Fibroblast of upper back skin (primary cell): ENCODE data around the gene ACOT6.
"Not testable (repeated sequence)": the region's sequence is repeated elsewhere in the genome, so short reads cannot be mapped to it uniquely, and the experiment has no call there.

ENCODE experiments used
- DNase-seq: peaks from one replicate; pipeline ENCODE4 v3.0.0-alpha.2; 2013

The ACOT6 gene

GRCh38 chr14:73602994-73603393 is 9.3 kb upstream of the ACOT6 start:
- no peak for DNase-seq

GRCh38 chr14:73606271-73606670 is 6.0 kb upstream of the ACOT6 start:
- DNase-seq: no peak

GRCh38 chr14:73607241-73607640 is 5.1 kb upstream of the ACOT6 start:
- DNase-seq: no peak

GRCh38 chr14:73610687-73611086 is 1.6 kb upstream of the ACOT6 start:
- DNase-seq: peak; percentile 29

GRCh38 chr14:73613046-73613383 is 698 bp downstream of the ACOT6 start:
- DNase-seq: no peak

GRCh38 chr14:73613419-73613963 is 1.2 kb downstream of the ACOT6 start:
- DNase-seq: no peak

GRCh38 chr14:73616831-73617230 is 4.5 kb downstream of the ACOT6 start:
- no peak for DNase-seq

- DNase-seq: no peak
Measured at GRCh38 chr14:73619524-73619923, 7.2 kb downstream of the ACOT6 start.

GRCh38 chr14:73620268-73620667 is 8.0 kb downstream of the ACOT6 start:
- no peak for DNase-seq

- no peak for DNase-seq
Measured at GRCh38 chr14:73623504-73624054, 11.3 kb downstream of the ACOT6 start.

GRCh38 chr14:73625706-73626105 is 13.4 kb downstream of the ACOT6 start:
- DNase-seq: no peak

- no peak for DNase-seq
Measured at GRCh38 chr14:73627151-73627558, 14.8 kb downstream of the ACOT6 start.

- DNase-seq: no peak
Measured at GRCh38 chr14:73630009-73630780, 17.9 kb downstream of the ACOT6 start.

- peak; percentile 68 for DNase-seq
Measured at GRCh38 chr14:73633116-73634010, 21.0 kb downstream of the ACOT6 start.

GRCh38 chr14:73634011-73634833 is 21.9 kb downstream of the ACOT6 start:
- DNase-seq: no peak

GRCh38 chr14:73636355-73636754 is 24.0 kb downstream of the ACOT6 start:
- DNase-seq: not testable (repeated sequence)

GRCh38 chr14:73637830-73638229 is 25.5 kb downstream of the ACOT6 start:
- no peak for DNase-seq

GRCh38 chr14:73640796-73641365 is 28.6 kb downstream of the ACOT6 start:
- DNase-seq: no peak

- DNase-seq: peak; percentile 90
Measured at GRCh38 chr14:73644531-73645247, 32.4 kb downstream of the ACOT6 start, which contains the start of gene DNAL1. Gene DNAL1, plus strand, starts transcription at chr14:73644986. Its CDS starts 54 bp downstream, at chr14:73645040.

- no peak for DNase-seq
Measured at GRCh38 chr14:73645248-73645610, 32.9 kb downstream of the ACOT6 start.

GRCh38 chr14:73651005-73651404 is 38.7 kb downstream of the ACOT6 start:
- DNase-seq: no peak
